Mesothelial cell of epicardium (in vitro differentiated cells): ENCODE results near the gene WWOX. TPM values are rescaled to one million over a fixed set of nuclear protein-coding genes. Genes with fewer than 3 reads are reported as not detected.

ENCODE experiments used
- DNase-seq, 2 experiments: peaks; one replicate each; pipeline ENCODE4 v3.0.0; 2021; ENCODE audit warnings: low spot score in 2 of 2; ENCODE audit not compliant: unreplicated experiment in 2 of 2
- H3K27ac Mint-ChIP-seq: 2 replicates; pipeline ENCODE4 v1.8.0; 2021; ENCODE audit warnings: mixed read lengths
- H3K27me3 Mint-ChIP-seq: 2 replicates; pipeline ENCODE4 v1.8.0; 2021; ENCODE audit warnings: low read depth, mixed read lengths
- H3K36me3 Mint-ChIP-seq: 2 replicates; pipeline ENCODE4 v1.8.0; 2021; ENCODE audit warnings: mixed read lengths
- H3K4me1 Mint-ChIP-seq: 2 replicates; pipeline ENCODE4 v1.8.0; 2021; ENCODE audit warnings: mixed read lengths
- H3K4me3 Mint-ChIP-seq: 2 replicates; pipeline ENCODE4 v1.8.0; 2021; ENCODE audit warnings: mild to moderate bottlenecking, moderate library complexity, mixed read lengths
- H3K9me3 Mint-ChIP-seq: 2 replicates; pipeline ENCODE4 v1.8.0; 2021; ENCODE audit warnings: mixed read lengths
- total RNA-seq: library from RNA; stranded (reverse); gene quantifications from 3 replicates; pipeline ENCODE4 v1.2.1, GENCODE V29; 2021
- TF ChIP-seq, protein P1 (sequence below): fragments of 200-600 bp; sonication (generic); IDR thresholded peaks from one replicate; pipeline ENCODE4 v1.5.0; 2021; ENCODE audit warnings: antibody characterized with exemption; ENCODE audit not compliant: unreplicated experiment

Gene WWOX
- total RNA-seq, 1 donor from 2014 or later = 29.7 TPM

DNA sequence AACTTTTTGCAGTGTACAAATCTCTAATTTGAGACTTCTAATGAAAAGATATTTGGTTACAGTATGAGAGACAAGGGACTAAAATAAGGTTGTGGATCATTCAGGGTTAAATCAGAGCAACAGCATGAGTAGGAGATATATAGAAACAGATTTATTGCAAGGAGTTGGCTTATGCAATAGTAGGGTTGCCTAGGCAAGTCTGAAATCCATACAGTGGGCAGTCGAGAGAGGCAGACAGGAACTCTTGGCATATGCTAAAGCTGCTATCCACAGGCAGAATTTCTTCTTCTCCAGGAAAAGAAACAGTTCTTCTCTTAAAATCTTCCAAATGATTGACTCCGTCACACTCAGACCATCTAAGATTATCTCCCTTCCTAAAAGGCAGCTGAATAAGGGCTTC lies 1000.3 kb downstream of the WWOX start:
- Mint-ChIP-seq H3K9me3 (no peaks in the 10 kb centered on the region), H3K36me3 (no peaks in the 10 kb centered on the region), H3K4me3 (no peak overlapping the region), H3K4me1 (peaks cover 26% of the 10 kb centered on the region), H3K27ac (no peak overlapping the region), H3K27me3 (peaks cover 3% of the 10 kb centered on the region)
- no peak for DNase-seq
- TF ChIP-seq, protein P1, sequence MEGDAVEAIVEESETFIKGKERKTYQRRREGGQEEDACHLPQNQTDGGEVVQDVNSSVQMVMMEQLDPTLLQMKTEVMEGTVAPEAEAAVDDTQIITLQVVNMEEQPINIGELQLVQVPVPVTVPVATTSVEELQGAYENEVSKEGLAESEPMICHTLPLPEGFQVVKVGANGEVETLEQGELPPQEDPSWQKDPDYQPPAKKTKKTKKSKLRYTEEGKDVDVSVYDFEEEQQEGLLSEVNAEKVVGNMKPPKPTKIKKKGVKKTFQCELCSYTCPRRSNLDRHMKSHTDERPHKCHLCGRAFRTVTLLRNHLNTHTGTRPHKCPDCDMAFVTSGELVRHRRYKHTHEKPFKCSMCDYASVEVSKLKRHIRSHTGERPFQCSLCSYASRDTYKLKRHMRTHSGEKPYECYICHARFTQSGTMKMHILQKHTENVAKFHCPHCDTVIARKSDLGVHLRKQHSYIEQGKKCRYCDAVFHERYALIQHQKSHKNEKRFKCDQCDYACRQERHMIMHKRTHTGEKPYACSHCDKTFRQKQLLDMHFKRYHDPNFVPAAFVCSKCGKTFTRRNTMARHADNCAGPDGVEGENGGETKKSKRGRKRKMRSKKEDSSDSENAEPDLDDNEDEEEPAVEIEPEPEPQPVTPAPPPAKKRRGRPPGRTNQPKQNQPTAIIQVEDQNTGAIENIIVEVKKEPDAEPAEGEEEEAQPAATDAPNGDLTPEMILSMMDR = no peak

DNA sequence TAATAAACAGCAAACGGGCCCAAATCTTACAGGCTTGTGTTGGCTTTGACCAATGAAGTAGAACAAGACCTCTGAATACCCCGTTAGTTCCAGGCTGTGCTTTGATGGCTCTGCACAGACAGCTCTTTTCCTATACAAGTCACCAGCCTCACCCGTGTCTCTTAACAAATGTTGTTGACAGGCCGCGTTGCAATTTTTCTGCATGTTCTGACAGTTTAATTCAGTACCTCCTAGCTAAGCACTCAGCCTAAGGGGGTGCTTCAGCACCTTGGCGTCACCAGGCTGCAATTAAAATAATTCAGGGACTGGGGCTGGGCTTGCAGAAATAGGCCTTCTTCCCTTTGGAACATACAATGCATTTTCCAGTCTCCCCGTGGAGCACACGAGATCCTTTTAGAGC lies 1001.0 kb downstream of the WWOX start:
- Mint-ChIP-seq H3K36me3 (no peaks in the 10 kb centered on the region), H3K4me3 (no peak overlapping the region), H3K27me3 (peaks cover 1% of the 10 kb centered on the region), H3K4me1 (peaks cover 23% of the 10 kb centered on the region), H3K9me3 (no peaks in the 10 kb centered on the region), H3K27ac (no peak overlapping the region)
- DNase-seq = no peak
- TF ChIP-seq, protein P1 = no peak

DNA sequence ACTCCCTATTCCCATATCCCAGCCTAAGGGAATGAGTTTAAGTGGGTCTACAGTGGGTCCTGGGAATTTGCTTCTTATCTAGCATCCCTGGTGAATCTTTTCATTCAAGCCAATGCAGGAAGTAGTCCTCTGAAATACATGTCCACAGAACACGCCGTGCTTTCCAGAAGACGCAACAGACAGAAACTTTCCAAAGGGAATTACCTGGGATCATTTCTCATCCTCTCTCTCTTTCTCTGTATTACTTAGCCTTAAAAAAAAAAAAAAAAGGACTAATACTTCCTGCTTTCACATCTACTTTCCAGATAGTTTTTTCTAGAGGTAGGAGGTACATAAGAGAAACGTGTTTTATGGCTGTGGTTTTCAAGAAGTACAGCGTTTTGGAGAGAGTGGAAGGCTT lies 1002.0 kb downstream of the WWOX start:
- peaks cover 1% of the 10 kb centered on the region for H3K27me3 Mint-ChIP-seq
- H3K4me3 Mint-ChIP-seq = no peak overlapping the region
- no peak overlapping the region for H3K27ac Mint-ChIP-seq
- TF ChIP-seq, protein P1 = no peak
- H3K36me3 Mint-ChIP-seq = no peaks in the 10 kb centered on the region
- H3K9me3 Mint-ChIP-seq = no peaks in the 10 kb centered on the region
- peaks cover 22% of the 10 kb centered on the region for H3K4me1 Mint-ChIP-seq
- DNase-seq = no peak

DNA sequence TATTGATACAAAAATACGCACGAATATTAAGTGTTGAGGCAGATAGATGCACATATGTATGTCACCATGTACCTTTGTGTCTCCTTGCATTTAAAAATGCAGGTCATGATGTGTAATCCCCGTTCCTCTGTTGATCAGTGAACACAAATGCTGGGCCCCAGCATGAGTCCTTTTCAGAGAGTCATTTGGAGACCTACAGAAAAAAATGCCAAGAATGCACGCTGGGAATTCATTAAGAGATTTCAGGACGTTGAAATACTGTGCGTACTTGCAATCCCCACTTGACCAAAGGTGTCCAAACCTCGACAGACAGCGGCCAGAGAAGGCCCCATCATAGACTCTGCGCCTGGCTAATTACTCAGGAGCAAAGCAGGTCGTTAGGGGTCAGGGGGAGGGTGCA lies 1005.1 kb downstream of the WWOX start:
- TF ChIP-seq, protein P1 = no peak
- no peak for DNase-seq
- no peaks in the 10 kb centered on the region for H3K36me3 Mint-ChIP-seq
- H3K9me3 Mint-ChIP-seq = no peaks in the 10 kb centered on the region
- H3K27ac Mint-ChIP-seq = no peak overlapping the region
- H3K27me3 Mint-ChIP-seq = peaks cover 1% of the 10 kb centered on the region
- H3K4me3 Mint-ChIP-seq = no peak overlapping the region
- H3K4me1 Mint-ChIP-seq = peaks cover 28% of the 10 kb centered on the region

DNA sequence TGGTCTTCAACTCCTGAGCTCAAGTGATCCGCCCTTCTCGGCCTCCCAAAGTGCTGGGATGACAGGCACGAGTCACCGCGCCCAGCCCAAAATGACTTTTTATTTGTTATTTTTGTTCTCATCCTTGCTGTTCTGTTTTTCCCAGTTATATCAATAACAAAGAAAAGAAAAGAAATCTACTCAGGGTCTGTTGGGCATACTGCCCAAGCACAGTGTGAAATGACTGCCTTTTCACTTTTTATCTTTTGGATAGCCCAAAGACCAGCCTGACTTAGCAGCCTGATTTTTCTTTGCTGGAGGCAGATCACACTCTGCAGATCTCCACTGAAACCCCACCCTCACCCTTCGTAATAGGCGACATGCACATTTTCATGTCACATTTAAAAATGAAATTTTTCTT lies 1007.8 kb downstream of the WWOX start:
- peaks cover 16% of the 10 kb centered on the region for H3K4me1 Mint-ChIP-seq
- TF ChIP-seq, protein P1 = no peak
- H3K4me3 Mint-ChIP-seq = no peak overlapping the region
- H3K27me3 Mint-ChIP-seq = peaks cover 1% of the 10 kb centered on the region
- no peaks in the 10 kb centered on the region for H3K9me3 Mint-ChIP-seq
- H3K36me3 Mint-ChIP-seq = no peaks in the 10 kb centered on the region
- H3K27ac Mint-ChIP-seq = no peak overlapping the region
- DNase-seq = no peak

DNA sequence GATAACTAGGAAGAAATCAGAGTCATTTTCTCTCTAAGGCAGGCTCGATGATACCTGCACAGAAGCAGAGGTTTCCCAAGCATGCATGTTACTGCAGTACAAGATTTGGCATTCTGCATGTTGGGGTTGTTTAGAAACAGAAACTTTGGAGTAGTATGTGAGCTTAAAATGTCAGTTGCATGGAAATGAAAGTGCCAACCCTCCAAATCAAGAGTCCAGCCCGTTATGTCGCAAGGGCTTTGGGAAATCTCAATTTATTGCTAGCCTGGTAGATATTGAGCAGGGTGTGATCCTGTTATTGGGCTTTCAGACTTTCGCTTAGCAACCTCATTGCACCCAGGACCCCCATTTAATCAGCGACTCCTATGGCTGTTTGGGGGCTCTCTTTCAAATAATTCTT lies 1010.3 kb downstream of the WWOX start:
- H3K4me1 Mint-ChIP-seq = peaks cover 7% of the 10 kb centered on the region
- H3K27ac Mint-ChIP-seq = no peak overlapping the region
- H3K36me3 Mint-ChIP-seq = no peaks in the 10 kb centered on the region
- DNase-seq = no peak
- H3K9me3 Mint-ChIP-seq = no peaks in the 10 kb centered on the region
- TF ChIP-seq, protein P1 = no peak
- no peak overlapping the region for H3K4me3 Mint-ChIP-seq
- H3K27me3 Mint-ChIP-seq = no peaks in the 10 kb centered on the region
